Erythroblast (primary cell): Measurements from ENCODE around the gene RHOBTB3.

Experiments
- GATA1 ChIP-seq: IDR thresholded peaks from 2 replicates; pipeline ENCODE4 v1.6.1; 2011; ENCODE audit warnings: low read depth, mild to moderate bottlenecking, control low read depth, low read length, moderate library complexity
- POLR2A ChIP-seq: IDR thresholded peaks from 2 replicates; pipeline ENCODE4 v1.6.1; 2011; ENCODE audit warnings: mild to moderate bottlenecking, low read length

DNA sequence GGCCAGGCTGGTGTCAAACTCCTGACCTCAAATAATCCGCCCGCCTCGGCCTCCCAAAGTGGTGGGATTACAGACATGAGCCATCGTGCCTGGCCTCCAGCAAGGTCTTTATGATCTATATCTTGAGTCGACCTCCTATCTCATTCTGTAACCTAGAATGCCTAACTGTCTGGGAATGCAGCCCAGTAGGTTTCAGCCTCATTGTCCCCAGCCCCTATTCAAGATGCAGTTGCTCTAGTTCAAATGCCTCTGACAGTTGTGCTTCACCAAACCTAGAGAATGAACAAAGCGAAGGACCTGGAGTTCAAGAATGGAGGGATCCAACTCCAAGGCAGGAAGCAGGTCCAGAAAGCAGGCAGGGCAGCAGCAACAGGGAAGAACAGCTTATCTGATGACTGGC, 60.6 kb downstream of the RHOBTB3 start:
- TF ChIP-seq POLR2A, result no peak
- no peak for TF ChIP-seq GATA1
